NCI-H526 (cell line): ENCODE data around the gene KLHL6.
"Not testable (repeated sequence)": the region's sequence is repeated elsewhere in the genome, so short reads cannot be mapped to it uniquely, and the experiment has no call there.

Source experiments
- DNase-seq, 2 experiments: peaks; one replicate each; lab custom pipeline; 2025; lab: John Stamatoyannopoulos, UW

KLHL6 gene

GRCh38 chr3:183485093-183485492 lies 70.4 kb downstream of the KLHL6 start:
- no peak for DNase-seq

- DNase-seq: no peak
These were observed 71.0 kb downstream of the KLHL6 start for GRCh38 chr3:183484431-183485075.

DNA sequence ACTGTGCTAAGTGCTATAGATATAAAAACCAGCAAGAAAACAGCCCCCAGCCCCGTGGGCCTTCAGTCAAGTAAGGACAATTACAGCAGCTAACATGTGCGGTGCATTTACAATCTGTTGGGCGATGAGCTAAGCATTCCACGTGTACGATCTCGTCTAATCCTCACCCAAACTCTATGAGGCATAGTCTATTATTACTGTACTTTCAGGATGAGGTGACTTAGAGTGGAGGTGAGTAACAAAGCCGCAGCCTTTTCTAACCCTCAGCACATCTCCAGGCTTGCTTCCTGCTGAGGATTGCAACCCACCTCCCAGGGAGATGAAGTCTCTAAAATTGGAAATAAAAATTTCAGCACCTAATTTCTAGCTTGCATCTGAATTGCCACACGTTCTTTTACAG lies 73.9 kb downstream of the KLHL6 start:
- DNase-seq: no peak

DNA sequence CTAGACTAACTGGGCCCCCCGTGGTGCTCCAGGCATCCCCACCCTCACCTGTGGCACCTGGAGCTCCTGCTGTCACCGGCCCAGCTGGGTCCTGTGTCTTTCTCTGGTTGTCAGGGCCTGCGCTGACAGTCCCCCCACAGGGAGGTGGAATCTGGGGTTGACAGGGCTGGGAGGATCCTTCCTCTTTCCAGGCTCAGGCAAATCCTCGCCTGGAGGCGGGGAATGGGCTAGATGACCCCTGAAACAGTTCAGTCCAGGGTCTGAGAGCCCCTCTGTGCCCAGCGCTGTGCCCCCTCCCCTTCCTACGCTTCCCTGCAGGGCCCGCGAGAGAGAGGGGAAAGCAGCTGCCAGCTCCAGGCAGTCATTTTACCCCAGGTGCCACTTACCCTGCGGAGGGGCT lies 77.0 kb downstream of the KLHL6 start:
- DNase-seq: no peak

DNA sequence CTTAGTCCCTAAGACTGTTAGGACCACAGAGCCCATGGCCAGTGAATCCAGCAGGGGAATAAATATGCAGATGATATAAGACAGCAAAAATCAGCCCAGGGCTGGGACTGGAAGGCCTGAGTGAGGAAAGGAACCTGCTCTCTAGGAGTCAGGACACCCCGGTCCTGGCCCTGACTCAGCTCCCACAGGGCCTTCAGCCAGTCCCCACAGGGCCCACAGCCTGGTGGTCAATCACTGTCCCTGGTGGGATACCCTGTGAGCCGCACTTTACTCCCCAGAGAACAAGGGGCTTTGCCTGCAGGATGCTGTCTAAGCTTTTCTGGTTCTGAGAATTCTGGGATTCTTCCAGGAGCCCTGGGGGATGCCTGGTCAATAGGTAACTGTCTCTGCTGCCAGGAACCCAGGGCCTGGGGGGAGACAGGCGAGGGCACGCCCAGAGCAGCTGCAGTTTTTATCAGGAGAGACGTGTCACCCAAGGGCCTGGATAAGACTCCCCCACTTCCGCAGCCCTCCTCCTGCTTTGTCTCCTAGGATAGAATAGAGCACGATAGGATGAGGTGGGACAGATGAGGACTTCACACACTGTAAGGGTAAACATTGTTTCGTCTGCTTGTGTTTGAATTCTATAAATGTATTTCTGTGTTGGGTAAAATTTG lies 77.6 kb downstream of the KLHL6 start:
- DNase-seq: no peak

GRCh38 chr3:183475764-183476162 lies 79.7 kb downstream of the KLHL6 start:
- DNase-seq: not testable (repeated sequence)

GRCh38 chr3:183475016-183475763 lies 80.3 kb downstream of the KLHL6 start:
- no peak for DNase-seq

GRCh38 chr3:183473969-183474368 lies 81.5 kb downstream of the KLHL6 start:
- no peak for DNase-seq

- DNase-seq: no peak
These were observed 83.4 kb downstream of the KLHL6 start for GRCh38 chr3:183472155-183472554.

- no peak for DNase-seq
These were observed 87.1 kb downstream of the KLHL6 start for GRCh38 chr3:183468424-183468823.

GRCh38 chr3:183466575-183466974 lies 88.9 kb downstream of the KLHL6 start:
- DNase-seq: no peak

- not testable (repeated sequence) for DNase-seq
These were observed 89.8 kb downstream of the KLHL6 start for GRCh38 chr3:183465710-183466109.

- no peak for DNase-seq
These were observed 91.0 kb downstream of the KLHL6 start for GRCh38 chr3:183464480-183464879.

- no peak for DNase-seq
These were observed 95.1 kb downstream of the KLHL6 start for GRCh38 chr3:183460081-183461055.

DNA sequence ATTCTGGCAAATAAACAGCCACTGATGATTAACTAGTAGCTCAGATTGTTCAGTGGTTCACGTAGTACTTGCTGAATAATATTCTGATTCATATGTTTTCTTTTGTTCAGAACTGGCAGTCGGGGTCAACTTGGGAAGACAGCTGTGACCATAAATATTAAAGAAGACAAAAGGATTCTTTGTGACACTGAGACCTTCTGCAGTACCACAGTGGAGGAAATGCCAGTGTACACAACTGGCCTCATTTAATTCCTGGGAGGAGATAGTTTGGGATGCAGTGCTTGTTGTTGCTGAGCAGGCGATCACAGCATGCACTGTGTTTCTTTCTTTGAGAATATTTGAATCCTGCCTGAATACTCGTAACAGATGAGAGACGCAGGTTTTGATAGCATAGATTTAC lies 100.4 kb downstream of the KLHL6 start:
- DNase-seq: no peak

DNA sequence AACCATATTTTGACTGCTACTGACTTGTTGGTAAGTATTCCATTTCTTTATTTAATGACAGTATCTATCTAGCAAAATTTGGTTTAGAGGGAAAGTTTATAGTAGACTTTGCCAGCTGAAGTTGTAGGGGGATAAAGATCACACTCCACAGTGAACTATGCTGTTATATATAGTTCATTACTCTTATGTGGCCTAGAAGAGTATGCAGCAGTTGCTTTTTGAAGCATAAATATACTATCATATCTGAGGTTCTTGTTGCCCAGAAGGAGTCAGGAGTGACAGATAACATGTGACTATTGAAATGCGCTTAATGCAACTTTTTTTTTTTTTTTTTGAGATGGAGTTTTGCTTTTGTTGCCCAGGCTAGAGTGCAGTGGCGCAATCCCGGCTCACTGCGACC lies 101.4 kb downstream of the KLHL6 start:
- no peak for DNase-seq

DNA sequence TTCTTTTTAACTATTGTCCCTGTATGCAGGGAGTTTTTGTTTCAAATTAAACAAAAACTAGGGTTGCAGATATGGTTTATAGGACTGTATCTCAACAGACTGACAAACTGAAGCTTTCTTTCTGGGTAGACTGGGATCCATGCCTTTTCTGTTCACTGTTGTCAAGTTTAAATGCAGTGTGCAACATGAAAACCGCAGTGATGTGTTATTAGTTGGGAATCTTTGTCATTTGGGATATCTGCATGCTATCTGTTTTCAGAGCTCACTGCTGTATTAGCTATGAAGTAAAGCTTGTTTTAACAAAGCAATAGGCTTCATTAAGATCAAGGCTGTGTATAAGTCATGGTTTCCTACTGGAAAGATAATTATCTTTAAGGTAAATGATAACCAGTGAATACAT lies 105.7 kb downstream of the KLHL6 start:
- DNase-seq: no peak

GRCh38 chr3:183449391-183449790 lies 106.1 kb downstream of the KLHL6 start:
- no peak for DNase-seq

- no peak for DNase-seq
These were observed 107.0 kb downstream of the KLHL6 start for GRCh38 chr3:183448369-183449128.

DNA sequence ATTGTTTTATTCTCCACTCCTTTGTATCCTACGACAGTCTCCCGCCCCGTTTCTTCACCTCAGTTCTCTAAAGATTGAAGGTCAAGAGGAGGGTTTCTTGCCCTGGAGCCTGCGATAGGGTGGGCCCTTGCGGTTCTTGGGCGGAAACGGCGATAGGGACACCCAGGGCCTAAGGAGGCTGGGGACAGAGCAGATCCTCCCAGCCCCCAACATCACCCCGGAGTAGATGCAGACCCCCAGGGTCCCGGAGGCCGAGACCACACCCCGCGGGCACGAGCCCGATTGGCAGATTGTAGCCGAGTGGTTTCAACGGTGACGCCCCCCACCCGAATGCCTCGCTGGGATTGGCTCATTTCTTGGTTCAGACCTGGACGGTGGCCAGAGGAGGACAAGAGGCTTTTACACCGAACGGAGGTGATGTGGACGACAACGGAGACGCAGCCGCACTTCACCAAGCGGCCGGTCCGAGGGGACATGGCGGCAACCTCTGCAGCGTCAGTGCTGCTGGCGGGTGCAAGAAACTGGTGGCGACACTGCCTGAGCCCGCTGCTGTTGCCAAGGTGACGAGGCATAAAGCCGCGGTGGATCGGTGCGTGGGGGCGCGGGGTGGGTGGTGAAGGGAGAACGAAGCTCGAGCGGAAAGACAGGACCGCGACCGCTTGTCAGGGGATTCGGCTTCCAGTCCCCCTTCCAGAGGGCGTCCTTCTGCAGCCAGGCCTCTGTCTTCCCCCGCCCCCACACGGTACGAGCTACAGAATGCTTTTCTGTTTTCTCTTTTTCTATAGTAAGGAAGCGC lies 108.1 kb downstream of the KLHL6 start:
- peak; percentile 84 to 95 for DNase-seq

DNA sequence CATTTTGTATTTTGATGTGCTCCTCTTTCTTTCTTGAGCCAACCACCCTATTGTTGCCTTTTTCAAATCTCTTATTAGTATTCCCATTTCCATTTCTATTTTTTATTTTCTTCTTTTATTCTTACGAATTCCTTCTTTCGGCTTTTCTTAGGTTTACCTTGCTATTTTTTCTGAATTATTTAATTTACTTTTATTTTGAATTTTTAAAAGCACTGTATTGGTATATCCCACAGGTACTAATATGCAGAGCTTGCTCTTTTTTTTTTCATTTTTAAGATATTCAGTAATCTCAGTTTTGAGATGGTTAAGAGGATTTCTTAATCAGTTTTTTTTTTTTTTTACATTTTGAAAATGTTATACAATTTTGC lies 108.7 kb downstream of the KLHL6 start:
- DNase-seq: no peak
